Measurements from ENCODE around the gene TTC21B.

GRCh38 chr2:165895974-165896373 lies 57.6 kb downstream of the TTC21B start:
- TF ChIP-seq CTCF (conservative IDR thresholded peaks at IDR 0.05; ENCODE audit: low read depth, low read length) (no peak), EZH2 (IDR thresholded peaks at IDR 0.05; ENCODE audit: borderline replicate concordance, low read depth, low read length, poor library complexity, severe bottlenecking) (no peak)
